GM21619 (cell line): ENCODE data around the gene OBSCN.

ENCODE experiments used
- ATAC-seq: cut with Tn5 transposase; IDR thresholded peaks from one replicate; pipeline ENCODE4 v1.9.1; 2021; ENCODE audit not compliant: unreplicated experiment

The OBSCN gene

DNA sequence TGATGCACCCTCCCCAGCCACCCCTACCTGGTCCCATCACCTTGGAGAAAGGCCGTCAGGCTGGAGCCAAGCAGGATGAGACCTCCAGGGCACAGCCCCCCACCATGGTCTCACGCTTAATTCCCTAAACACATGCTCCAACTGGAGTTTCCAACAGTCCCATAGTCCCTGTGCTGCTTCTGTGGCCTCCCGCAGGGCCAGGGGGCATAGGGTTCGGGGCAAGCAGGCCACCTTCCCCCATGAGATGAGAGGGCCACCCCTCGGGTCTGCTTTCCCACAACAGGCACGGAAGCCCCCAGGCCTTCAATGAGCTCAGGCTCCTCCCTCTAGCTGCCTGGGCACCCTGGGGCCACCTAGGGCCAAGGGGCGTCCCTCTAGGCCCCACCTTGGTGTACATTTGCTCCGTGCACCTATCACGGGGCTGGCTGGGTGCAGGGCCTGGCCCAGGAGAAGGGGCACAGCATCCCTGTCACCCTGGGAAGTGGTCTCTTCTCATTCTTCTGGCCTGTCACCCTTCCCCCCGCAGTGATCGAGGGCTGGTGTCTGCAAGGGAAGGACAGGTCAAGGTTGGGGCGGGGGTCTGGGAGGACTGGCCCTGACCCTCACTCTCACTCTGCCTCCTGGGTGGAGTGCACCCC lies 156.3 kb downstream of the OBSCN start:
- no peak for ATAC-seq

DNA sequence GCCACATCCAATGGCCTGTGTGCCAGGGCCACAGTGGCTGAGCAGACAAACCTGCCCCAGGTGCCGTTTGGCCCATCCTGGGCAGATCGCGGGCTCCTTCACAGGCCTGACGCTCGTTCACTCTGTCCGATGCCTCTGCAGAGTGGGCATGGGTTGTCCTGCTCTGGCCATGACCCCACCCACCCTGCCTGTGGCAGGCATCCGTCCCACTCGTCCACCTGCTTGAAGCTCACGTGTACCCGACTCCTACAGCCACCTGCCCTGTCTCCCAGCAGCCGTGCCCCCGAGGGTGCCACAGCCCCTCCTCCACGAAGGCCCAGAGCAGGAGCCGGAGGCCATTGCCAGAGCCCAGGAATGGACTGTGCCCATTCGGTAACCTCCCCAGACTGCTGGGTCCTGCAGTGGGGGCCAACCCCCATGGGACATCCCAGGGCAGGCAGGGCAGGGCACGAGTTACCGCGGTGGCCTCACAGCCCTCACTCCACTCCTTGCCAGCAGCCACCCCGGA lies 156.9 kb downstream of the OBSCN start:
- ATAC-seq, result no peak

DNA sequence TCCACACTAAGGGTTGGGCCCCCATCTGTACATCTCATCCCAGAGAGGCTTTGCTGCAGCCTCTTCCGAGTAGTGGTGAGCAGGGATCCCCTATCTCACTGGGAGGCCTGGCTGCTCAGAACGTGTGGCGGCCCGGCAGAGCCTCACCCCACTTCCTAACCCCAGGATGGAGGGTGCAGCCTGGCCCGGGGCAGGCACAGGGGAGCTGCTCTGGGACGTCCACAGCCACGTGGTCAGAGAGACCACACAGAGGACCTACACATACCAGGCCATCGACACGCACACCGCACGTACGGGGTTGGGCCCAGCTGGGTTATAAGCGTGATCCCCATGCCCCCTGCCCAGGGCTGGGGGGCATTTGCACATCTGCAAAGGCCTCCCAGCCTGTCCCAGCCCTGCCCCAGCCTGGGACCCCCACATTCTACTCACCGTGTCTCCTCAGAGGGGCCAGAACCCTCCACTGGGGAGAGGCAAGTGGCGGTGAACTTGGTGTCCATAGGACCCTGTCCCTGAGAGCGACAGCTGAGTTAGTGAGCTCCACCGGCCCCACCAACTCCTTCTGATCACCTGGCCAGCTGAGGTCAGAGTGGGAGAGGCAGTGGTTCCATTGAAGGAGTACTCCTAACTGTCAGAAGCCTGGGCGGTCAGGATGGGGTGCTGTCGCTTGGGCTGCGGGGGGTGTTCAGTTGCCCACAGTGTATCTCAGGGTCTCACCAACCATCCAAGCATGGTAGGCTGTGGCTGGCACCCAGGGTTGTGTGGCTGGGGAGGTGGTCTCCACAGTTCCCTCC lies 157.6 kb downstream of the OBSCN start:
- ATAC-seq, result no peak

DNA sequence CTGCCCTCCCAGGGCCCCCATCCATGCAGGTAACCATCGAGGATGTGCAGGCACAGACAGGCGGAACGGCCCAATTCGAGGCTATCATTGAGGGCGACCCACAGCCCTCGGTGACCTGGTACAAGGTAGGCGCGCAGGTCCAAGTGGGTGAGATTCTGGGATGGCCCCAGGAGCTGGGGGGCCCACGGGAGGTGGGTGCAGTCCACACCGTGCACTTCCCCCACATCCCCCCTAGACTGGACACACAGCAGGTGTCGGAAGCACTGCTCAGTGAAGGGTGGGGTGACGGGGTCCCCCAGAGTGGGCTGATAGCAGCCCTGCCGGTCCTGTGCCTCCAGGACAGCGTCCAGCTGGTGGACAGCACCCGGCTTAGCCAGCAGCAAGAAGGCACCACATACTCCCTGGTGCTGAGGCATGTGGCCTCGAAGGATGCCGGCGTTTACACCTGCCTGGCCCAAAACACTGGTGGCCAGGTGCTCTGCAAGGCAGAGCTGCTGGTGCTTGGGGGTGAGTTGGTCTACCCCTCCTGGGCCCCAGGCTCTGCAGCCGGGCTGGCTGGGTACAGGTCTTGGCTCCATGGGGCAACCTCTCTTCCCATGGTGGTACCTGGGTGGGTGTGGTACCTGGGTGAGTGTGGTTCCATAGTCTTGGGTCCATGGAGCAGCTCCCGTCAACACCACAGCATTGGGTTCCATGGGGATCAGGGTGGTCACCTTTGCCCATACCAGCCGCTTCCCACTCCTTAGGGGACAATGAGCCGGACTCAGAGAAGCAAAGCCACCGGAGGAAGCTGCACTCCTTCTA lies 158.4 kb downstream of the OBSCN start:
- no peak for ATAC-seq

DNA sequence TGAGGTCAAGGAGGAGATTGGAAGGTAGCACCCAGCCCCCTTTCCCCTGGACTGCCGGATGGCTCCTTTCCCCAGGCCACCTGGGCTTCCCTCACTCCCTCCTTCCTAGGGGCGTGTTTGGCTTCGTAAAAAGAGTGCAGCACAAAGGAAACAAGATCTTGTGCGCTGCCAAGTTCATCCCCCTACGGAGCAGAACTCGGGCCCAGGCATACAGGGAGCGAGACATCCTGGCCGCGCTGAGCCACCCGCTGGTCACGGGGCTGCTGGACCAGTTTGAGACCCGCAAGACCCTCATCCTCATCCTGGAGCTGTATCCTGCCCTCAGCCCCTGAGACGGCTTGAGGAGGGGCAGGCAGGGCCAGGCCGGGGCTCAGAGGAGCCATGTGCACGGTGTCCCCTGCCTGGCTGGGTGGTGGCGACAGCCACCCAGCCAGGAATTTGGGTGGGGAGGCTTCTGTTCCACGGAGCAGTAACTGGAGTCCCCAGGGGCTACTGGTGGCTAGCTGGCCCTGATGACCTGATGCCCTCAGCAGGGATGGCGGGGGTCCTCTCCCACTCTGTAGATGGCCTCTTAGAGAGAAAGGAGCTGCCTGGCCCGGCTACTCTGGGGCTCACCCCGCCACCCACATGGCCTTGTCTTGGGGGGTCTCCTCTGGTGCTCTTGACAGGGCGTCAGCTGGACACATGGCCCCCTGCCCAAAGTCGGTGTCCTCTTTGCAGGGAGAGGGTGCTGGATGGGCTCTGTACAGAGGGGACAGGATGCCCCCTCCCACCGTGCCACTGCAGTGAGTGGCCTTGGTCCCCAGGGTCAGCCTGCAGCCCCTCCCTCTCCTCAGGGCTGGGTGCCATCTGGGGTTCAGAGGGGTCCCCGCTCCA lies 159.3 kb downstream of the OBSCN start:
- no peak for ATAC-seq

DNA sequence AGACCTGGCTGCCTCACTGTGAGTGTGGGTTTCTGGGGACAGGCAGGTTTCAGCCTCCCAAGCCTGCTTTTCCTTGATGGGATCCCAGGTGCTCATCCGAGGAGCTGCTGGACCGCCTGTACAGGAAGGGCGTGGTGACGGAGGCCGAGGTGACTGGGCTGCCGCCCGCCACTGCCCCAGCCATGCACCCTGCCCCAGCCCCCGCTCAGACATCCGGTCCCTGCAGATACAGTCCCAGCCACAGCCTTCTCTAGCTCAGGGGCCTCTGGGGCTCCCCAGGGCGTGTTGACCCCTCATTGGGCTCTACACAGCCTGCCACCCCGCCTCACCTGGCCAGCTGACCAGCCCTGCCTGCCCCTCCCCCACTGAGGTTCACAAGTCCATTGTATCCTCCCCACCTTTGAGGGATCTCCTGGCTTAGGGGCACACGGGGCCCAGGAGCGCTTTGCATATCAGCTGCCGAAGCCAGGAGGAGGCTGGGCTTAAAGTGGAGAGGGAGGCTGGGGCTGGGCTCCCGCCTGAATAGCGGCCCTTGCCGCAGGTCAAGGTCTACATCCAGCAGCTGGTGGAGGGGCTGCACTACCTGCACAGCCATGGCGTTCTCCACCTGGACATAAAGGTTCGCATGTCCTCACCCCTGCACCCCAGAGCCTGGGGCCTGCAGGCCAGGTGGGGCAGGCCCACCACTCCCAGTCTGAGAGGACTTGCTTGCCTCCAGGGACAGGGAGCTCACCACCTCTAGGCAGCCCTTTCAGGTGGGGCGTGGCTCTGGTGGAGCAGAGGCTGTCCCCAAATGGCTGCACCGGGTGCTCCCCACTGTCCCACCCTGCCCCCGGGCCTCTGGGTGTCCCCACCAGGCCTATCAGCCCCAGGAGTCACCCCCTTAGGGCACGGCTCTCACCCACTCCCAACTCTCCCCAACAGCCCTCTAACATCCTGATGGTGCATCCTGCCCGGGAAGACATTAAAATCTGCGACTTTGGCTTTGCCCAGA lies 160.3 kb downstream of the OBSCN start:
- ATAC-seq, result no peak

DNA sequence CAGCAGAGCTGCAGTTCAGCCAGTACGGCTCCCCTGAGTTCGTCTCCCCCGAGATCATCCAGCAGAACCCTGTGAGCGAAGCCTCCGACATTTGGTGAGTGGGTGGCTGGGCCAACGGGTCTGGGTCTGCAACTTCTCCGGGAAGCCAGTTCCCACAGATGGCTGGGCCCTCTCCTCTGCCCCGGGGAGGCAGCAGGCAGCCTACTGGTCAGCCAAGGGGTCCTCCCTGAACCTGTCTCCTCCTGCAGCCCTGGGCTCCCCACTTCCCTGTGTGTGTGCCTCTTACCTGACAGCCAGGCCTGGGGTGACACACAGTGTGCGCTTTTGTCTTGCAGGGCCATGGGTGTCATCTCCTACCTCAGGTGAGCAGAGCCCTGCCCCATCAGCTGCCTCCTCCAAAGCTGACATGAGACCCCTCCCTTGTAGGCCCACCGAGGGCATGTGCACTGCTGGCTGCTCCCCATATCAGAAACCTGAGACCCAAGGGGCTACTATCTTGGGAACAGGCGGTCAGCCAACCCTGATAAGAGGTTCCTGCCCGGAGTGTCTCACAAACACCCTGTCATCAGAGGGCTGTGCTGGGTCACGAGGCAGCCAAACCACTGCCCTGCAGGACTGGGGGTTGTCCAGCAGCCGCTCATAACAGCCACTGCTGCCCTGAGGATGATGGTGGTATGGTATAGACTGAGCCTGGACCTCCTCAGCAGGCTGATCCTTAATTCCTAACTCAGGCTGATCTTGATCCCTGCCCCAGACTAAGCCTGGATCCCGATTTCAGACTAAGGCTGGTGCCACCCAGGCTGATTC lies 161.2 kb downstream of the OBSCN start:
- ATAC-seq, result no peak

DNA sequence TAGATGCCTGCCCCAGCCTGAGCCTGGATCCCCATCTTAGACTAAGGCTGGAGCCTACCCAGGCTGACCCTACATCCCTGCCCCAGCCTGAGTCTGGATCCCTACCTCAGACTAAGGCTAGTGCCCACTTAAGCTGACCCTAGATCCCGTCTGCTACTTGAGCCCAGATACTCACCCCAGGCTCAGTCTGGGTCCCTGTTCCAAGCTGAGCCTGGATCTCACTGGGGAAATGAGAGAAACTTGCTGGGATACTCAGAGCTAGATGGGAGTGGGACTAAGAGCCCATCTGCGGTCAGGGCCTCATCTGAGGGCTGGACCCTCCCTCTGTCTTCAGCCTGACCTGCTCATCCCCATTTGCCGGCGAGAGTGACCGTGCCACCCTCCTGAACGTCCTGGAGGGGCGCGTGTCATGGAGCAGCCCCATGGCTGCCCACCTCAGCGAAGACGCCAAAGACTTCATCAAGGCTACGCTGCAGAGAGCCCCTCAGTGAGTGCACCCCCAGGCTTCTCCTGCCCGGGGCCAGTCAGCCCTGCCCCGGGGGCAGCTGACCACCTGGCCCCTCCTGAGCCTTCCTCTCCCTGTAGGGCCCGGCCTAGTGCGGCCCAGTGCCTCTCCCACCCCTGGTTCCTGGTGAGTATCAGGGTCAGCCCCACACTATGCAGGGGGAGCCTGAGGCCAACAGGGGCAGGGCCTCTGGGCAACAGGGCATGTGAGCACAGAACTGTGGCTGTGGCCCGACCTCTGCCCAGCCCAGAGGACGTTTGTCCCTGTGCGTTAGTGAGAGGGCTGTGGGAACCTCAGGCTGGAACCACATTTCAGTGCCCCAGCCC lies 162.0 kb downstream of the OBSCN start:
- ATAC-seq, result no peak

DNA sequence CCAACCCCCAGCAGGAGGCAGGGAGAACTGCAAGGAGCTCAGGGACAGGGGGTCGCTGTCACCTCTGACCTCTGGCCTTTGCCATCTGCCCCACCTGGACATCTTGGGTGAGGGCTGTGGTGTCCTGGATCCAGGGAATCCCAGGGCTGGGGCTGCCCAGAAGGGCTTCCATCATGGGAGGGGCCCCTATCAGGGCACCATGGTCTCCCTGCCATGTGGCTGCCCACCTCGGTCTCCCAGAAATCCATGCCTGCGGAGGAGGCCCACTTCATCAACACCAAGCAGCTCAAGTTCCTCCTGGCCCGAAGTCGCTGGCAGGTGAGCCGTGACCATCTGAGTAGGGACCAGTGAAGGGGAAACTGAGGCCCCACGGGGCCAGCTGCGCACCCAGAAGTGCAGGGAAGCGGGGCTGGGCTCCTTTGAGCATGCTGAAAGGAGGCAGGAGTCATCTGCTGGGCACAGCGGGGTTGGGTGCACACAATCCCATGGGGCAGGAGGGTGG lies 162.6 kb downstream of the OBSCN start:
- ATAC-seq, result no peak

DNA sequence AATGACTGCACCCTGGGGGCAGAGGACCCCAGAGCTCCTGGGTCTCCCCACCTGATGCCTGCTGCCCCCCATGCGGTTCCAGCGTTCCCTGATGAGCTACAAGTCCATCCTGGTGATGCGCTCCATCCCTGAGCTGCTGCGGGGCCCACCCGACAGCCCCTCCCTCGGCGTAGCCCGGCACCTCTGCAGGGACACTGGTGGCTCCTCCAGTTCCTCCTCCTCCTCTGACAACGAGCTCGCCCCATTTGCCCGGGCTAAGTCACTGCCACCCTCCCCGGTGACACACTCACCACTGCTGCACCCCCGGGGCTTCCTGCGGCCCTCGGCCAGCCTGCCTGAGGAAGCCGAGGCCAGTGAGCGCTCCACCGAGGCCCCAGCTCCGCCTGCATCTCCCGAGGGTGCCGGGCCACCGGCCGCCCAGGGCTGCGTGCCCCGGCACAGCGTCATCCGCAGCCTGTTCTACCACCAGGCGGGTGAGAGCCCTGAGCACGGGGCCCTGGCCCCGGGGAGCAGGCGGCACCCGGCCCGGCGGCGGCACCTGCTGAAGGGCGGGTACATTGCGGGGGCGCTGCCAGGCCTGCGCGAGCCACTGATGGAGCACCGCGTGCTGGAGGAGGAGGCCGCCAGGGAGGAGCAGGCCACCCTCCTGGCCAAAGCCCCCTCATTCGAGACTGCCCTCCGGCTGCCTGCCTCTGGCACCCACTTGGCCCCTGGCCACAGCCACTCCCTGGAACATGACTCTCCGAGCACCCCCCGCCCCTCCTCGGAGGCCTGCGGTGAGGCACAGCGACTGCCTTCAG lies 163.3 kb downstream of the OBSCN start:
- no peak for ATAC-seq

DNA sequence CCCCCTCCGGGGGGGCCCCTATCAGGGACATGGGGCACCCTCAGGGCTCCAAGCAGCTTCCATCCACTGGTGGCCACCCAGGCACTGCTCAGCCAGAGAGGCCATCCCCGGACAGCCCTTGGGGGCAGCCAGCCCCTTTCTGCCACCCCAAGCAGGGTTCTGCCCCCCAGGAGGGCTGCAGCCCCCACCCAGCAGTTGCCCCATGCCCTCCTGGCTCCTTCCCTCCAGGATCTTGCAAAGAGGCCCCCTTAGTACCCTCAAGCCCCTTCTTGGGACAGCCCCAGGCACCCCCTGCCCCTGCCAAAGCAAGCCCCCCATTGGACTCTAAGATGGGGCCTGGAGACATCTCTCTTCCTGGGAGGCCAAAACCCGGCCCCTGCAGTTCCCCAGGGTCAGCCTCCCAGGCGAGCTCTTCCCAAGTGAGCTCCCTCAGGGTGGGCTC lies 163.9 kb downstream of the OBSCN start:
- no peak for ATAC-seq

DNA sequence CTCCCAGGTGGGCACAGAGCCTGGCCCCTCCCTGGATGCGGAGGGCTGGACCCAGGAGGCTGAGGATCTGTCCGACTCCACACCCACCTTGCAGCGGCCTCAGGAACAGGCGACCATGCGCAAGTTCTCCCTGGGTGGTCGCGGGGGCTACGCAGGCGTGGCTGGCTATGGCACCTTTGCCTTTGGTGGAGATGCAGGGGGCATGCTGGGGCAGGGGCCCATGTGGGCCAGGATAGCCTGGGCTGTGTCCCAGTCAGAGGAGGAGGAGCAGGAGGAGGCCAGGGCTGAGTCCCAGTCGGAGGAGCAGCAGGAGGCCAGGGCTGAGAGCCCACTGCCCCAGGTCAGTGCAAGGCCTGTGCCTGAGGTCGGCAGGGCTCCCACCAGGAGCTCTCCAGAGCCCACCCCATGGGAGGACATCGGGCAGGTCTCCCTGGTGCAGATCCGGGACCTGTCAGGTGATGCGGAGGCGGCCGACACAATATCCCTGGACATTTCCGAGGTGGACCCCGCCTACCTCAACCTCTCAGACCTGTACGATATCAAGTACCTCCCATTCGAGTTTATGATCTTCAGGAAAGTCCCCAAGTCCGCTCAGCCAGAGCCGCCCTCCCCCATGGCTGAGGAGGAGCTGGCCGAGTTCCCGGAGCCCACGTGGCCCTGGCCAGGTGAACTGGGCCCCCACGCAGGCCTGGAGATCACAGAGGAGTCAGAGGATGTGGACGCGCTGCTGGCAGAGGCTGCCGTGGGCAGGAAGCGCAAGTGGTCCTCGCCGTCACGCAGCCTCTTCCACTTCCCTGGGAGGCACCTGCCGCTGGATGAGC lies 164.5 kb downstream of the OBSCN start:
- ATAC-seq, result no peak

DNA sequence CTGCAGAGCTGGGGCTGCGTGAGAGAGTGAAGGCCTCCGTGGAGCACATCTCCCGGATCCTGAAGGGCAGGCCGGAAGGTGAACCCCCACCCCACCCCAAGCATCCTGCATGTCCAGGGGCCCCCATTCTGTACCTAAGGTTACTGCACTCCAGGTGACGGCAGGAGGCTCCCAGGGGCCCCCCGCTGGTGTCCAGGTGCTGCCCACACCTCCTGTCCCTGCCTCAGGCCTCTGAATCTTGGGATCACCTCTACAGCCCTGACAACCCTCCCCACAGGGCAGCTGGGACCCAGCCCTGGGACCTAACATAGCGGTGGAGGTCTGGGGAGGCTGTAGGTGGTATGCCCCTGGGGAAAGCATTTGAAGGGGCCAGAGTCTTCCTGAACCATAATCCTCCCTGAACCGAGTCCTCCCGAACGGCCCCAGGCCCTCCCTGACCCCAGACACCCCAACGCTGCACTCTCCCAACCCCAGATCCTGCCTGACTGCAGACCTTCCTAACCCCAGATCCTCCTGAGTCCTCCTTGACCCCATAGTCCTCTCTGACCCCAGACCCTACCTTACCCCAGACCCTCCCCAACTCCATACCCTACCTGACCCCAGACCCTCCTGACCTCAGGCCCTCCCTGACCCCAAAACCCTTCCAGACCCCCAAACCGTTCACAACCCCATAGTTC lies 165.3 kb downstream of the OBSCN start:
- ATAC-seq, result no peak

DNA sequence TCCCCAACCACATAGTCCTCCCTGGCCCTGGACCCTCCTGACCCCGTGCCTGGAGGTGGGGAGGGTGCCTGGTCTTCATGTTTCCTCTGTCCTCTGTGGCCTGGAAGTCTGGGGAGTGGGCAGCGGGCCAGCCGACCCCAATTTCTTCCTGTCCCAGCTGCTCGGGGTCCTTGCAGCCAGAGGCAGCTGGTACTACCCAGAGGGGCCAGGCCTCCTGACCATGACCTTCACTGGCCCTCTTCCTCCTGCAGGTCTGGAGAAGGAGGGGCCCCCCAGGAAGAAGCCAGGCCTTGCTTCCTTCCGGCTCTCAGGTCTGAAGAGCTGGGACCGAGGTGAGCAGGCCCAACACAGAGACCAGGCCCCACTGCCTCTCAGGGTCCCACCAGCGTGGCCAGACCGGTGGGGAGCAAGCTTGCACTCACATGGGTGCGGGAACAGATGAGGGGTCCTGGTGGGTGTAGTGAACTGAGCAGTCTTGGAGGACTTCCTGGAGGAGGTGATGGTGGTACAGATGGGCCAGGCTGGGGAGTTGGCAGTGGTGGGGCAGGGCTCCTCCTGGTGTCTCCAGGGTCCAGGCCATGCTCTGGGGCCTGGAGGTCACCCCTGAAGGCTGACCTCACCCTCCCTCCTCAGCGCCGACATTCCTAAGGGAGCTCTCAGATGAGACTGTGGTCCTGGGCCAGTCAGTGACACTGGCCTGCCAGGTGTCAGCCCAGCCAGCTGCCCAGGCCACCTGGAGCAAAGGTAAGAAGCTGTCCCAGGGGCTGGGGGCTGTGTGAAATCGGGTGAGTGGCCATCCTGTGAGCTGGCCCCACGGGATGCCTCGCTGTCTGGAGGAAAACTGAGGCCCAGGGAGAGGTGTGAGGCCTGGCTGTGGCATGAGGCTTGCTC lies 166.1 kb downstream of the OBSCN start:
- ATAC-seq, result no peak
